K562 (cell line): ENCODE measurements around the gene UBXN4. TPM values are rescaled to one million over a fixed set of nuclear protein-coding genes. Genes with fewer than 3 reads are reported as not detected.

Experiments used
- ATAC-seq: fragments of 200-7000 bp; cut with Tn5 transposase; 3 replicates; pipeline ENCODE4 v1.9.1; 2020; ENCODE audit warnings: moderate library complexity
- BruUV-seq: library from RNA; stranded (reverse); fragments of 400-500 nt; replicated peaks from 2 replicates; lab custom pipeline; 2021; lab: Mats Ljungman, UMichigan
- CTCF ChIA-PET: fragments of 300-600 bp; formaldehyde crosslinking; extraction: SDS; loops from one replicate; lab custom pipeline; 2021; ENCODE audit warnings: low intra/inter-chr PET ratio; lab: Yijun Ruan, JAX
- POLR2A ChIA-PET: fragments of 300-600, 350-650 bp; sonication (Branson Sonifier 250); formaldehyde crosslinking; extraction: SDS; loops from one replicate; lab custom pipeline; 2021; ENCODE audit warnings: antibody characterized with exemption, inconsistent platforms; lab: Yijun Ruan, JAX
- DNase-seq, 4 experiments: peaks; one replicate each; pipeline versions ENCODE4 v3.0.0 to v3.0.0-alpha.2; 2011 to 2018; ENCODE audit warnings: low spot score in 3 of 4, mixed read lengths in 3 of 4; ENCODE audit errors: extremely low read depth in 1 of 4
- FAIRE-seq: peaks from 2 replicates; lab custom pipeline; 2011; peaks lifted over from hg19 to GRCh38; lab: Jason Lieb, UNC
- H2AFZ ChIP-seq: 2 replicates; pipeline ENCODE4 v1.6.0; 2011; ENCODE audit warnings: low read depth, low read length, control low read depth, inconsistent platforms
- H3K27ac ChIP-seq: fragments of 200-600 bp; 3 replicates; pipeline ENCODE4 v1.8.0; 2011; ENCODE audit warnings: low read depth, mild to moderate bottlenecking, control low read depth, inconsistent platforms, low read length, moderate library complexity, mixed read lengths; ENCODE audit errors: extremely low read depth
- H3K27me3 ChIP-seq, 2 experiments: fragments of 300-600 bp in 1 of 2; 2 replicates in 1 of 2; 3 replicates in 1 of 2; pipeline versions ENCODE4 v1.6.0 to v1.8.0; 2011; ENCODE audit warnings: inconsistent platforms in 2 of 2, low read length in 2 of 2, mild to moderate bottlenecking in 1 of 2, mixed read lengths in 1 of 2, moderate library complexity in 1 of 2; ENCODE audit not compliant: control insufficient read depth in 2 of 2, insufficient read depth in 2 of 2
- H3K36me3 ChIP-seq: fragments of 300-600 bp; 3 replicates; pipeline ENCODE4 v1.8.0; 2011; ENCODE audit warnings: mild to moderate bottlenecking, low read length, inconsistent platforms; ENCODE audit not compliant: control insufficient read depth, insufficient read depth
- H3K4me1 ChIP-seq, 2 experiments: fragments of 200-600 bp in 1 of 2; replicated peaks in 1 of 2; 2 replicates in 1 of 2; 3 replicates in 1 of 2; pipeline versions ENCODE4 v1.5.1 to v1.8.0; 2011; ENCODE audit warnings: inconsistent platforms in 2 of 2, low read length in 2 of 2, mild to moderate bottlenecking in 1 of 2, mixed read lengths in 1 of 2, moderate library complexity in 1 of 2; ENCODE audit not compliant: control insufficient read depth in 2 of 2, insufficient read depth in 2 of 2
- H3K4me2 ChIP-seq: 2 replicates; pipeline ENCODE4 v1.6.1; 2011; ENCODE audit warnings: low read length, control low read depth, inconsistent platforms, mixed read lengths; ENCODE audit not compliant: insufficient read depth
- H3K4me3 ChIP-seq: fragments of 200-600 bp; sonication (generic), shearing (Covaris generic); 2 replicates; pipeline ENCODE4 v1.5.1; 2016; ENCODE audit warnings: control low read depth, inconsistent platforms
- H3K79me2 ChIP-seq: fragments of 200-600 bp; 3 replicates; pipeline ENCODE4 v1.8.0; 2011; ENCODE audit warnings: low read length, inconsistent platforms; ENCODE audit not compliant: control insufficient read depth, insufficient read depth
- H3K9ac ChIP-seq, 2 experiments: 2 replicates each; pipeline versions ENCODE4 v1.6.0 to v1.6.1; 2011; ENCODE audit warnings: low read depth in 2 of 2, low read length in 2 of 2, control low read depth in 1 of 2, inconsistent platforms in 1 of 2, mild to moderate bottlenecking in 1 of 2, mixed read lengths in 1 of 2; ENCODE audit not compliant: insufficient read depth in 1 of 2
- H3K9me1 ChIP-seq: one replicate; pipeline ENCODE4 v1.6.0; 2011; ENCODE audit warnings: inconsistent platforms, mild to moderate bottlenecking, low read length, moderate library complexity; ENCODE audit not compliant: control insufficient read depth, insufficient read depth
- H3K9me3 ChIP-seq: replicated peaks from 2 replicates; pipeline ENCODE4 v1.5.1; 2011; ENCODE audit warnings: low read depth, low read length, inconsistent platforms; ENCODE audit not compliant: control insufficient read depth, insufficient read depth
- H4K20me1 ChIP-seq: replicated peaks from 2 replicates; pipeline ENCODE4 v1.6.1; 2011; ENCODE audit warnings: low read length, inconsistent platforms, mixed read lengths; ENCODE audit not compliant: control insufficient read depth, insufficient read depth
- E2F3 ChIP-seq: fragments of 250-450 bp; sonication (Bioruptor Pico); IDR thresholded peaks from 2 replicates; pipeline ENCODE4 v1.4.0; 2020; ENCODE audit warnings: mild to moderate bottlenecking
- ELF2 ChIP-seq: fragments of 250-450 bp; sonication (Bioruptor Pico); IDR thresholded peaks from 2 replicates; pipeline ENCODE4 v1.5.0; 2021; ENCODE audit warnings: mild to moderate bottlenecking
- ETS2 ChIP-seq: IDR thresholded peaks from 2 replicates; pipeline ENCODE4 v1.6.1; 2016; ENCODE audit warnings: borderline replicate concordance, missing genetic modification characterization, mild to moderate bottlenecking, moderate library complexity, missing compliant biosample characterization; ENCODE audit not compliant: poor library complexity, severe bottlenecking
- JUN ChIP-seq, 2 experiments: sonication (generic) in 1 of 2; formaldehyde crosslinking in 1 of 2; IDR thresholded peaks; 2 replicates each; pipeline versions ENCODE4 v1.6.1 to v1.8.0; 2012 to 2022; ENCODE audit warnings: borderline replicate concordance in 2 of 2, mild to moderate bottlenecking in 2 of 2, improper control_type of control experiment in 1 of 2, low read depth in 1 of 2, low read length in 1 of 2, missing genetic modification reagents in 1 of 2
- JUND ChIP-seq, 2 experiments: IDR thresholded peaks; 2 replicates in 1 of 2; 3 replicates in 1 of 2; pipeline ENCODE4 v1.6.1; 2011; ENCODE audit warnings: borderline replicate concordance in 2 of 2, low read depth in 2 of 2, low read length in 2 of 2, improper control_type of control experiment in 1 of 2, missing biosample characterization in 1 of 2, missing genetic modification characterization in 1 of 2, missing genetic modification reagents in 1 of 2
- PCBP2 ChIP-seq: fragments of 200-400 bp; formaldehyde crosslinking; IDR thresholded peaks from 2 replicates; pipeline ENCODE4 v1.6.1; 2018; ENCODE audit warnings: low read length, low read depth, mild to moderate bottlenecking, moderate library complexity; ENCODE audit not compliant: poor library complexity, severe bottlenecking
- SP2 ChIP-seq: IDR thresholded peaks from 2 replicates; pipeline ENCODE4 v1.6.1; 2011; ENCODE audit warnings: mild to moderate bottlenecking, low read depth, low read length, moderate library complexity; ENCODE audit not compliant: poor library complexity, severe bottlenecking; ENCODE audit errors: extremely low read depth
- ZNF408 ChIP-seq: fragments of 250-450 bp; sonication (Bioruptor Pico); IDR thresholded peaks from 2 replicates; pipeline ENCODE4 v1.4.0; 2020; ENCODE audit warnings: low read depth, mild to moderate bottlenecking, moderate library complexity
- in situ Hi-C: fragments of 300-500 bp; cut with MboI; formaldehyde crosslinking; loops from 4 replicates; pipeline ENCODE4 v1.15.0; 2018; ENCODE audit warnings: inconsistent platforms, mixed read lengths
- intact Hi-C: fragments of 100-400 bp; cut with micrococcal nuclease; formaldehyde crosslinking; loops from 2 replicates; pipeline ENCODE4 v1.14.2; 2022
- polyA plus RNA-seq, 8 experiments: library from polyadenylated mRNA; depleted of rRNA in 4 of 8; stranded (reverse) in 5 of 8; unstranded in 3 of 8; fragments of >200 nt; fragmentation: Nextera tagmentation in 2 of 8; fragmentation: Illumina TruSeq in 1 of 8; extraction: Ambion mirVana in 2 of 8; extraction: Trizol in 1 of 8; gene quantifications; 2 replicates each; pipeline versions ENCODE4 v1.2.1 to v1.2.3, GENCODE V29; 2011 to 2014; ENCODE audit warnings: inconsistent platforms in 1 of 8, missing spikeins in 1 of 8
- total RNA-seq, 7 experiments: library from RNA; depleted of rRNA in 6 of 7; stranded (reverse); fragments of >200 nt in 6 of 7; fragmentation: Illumina TruSeq in 2 of 7; extraction: Trizol in 2 of 7; gene quantifications; 2 replicates each; pipeline versions ENCODE4 v1.2.1 to v1.2.3, GENCODE V29; 2011 to 2021; ENCODE audit warnings: low replicate concordance in 1 of 7
- TF ChIP-seq, protein P1 (sequence below), 2 experiments: fragments of 450-650 bp in 1 of 2; sonication (generic) in 1 of 2; formaldehyde crosslinking in 1 of 2; IDR thresholded peaks in 1 of 2; conservative IDR thresholded peaks in 1 of 2; 2 replicates each; pipeline versions ENCODE4 v1.6.1 to v1.8.1; 2016 to 2023; ENCODE audit warnings: mild to moderate bottlenecking in 2 of 2, moderate library complexity in 2 of 2, inconsistent platforms in 1 of 2, missing genetic modification reagents in 1 of 2

The UBXN4 gene
- total and polyA plus RNA-seq, 9 of the 15 experiments (the other 6 are each of a cell fraction or from before 2014, with no cell fraction given), result 30.4 to 127 (median 55.3) TPM

GRCh38 chr2:135773917-135774316, 32.3 kb downstream of the UBXN4 start:
- in situ Hi-C loops, result no loop called here
- Histone ChIP-seq H3K4me1 (no peaks in the 10 kb centered on the region), H3K4me2 (no peak overlapping the region), H2AFZ (no peak overlapping the region), H3K27me3 (no peaks in the 10 kb centered on the region), H3K27ac (no peak overlapping the region), H3K4me3 (no peak overlapping the region), H3K36me3 (peaks cover 91% of the 10 kb centered on the region), H4K20me1 (no peaks in the 10 kb centered on the region), H3K9me3 (no peaks in the 10 kb centered on the region; the same call in 1 of the 2 replicates), H3K9me1 (no peaks in the 10 kb centered on the region), H3K79me2 (no peaks in the 10 kb centered on the region), H3K9ac (no peak overlapping the region)
- POLR2A ChIA-PET, result interaction anchor here (0.6 to 0.7 kb wide), 2 partner anchors 21 to 90 kb away, joined by 3 read pairs; no protein-coding TSS in a partner anchor
- no TSS peak for BruUV-seq
- CTCF ChIA-PET, result no interaction called here
- FAIRE-seq (no peak), DNase-seq (no peak), ATAC-seq (no peak)
- intact Hi-C loops, result no loop called here
- TF ChIP-seq ETS2 (tag) (no peak), ZNF408 (CRISPR knock-in tag) (no peak), SP2 (no peak), JUND (IDR thresholded peaks at IDR 0.05; ENCODE audit: borderline replicate concordance, low read depth, low read length) (peak; percentile 55; the same call in 1 of the 2 replicates), JUND (tag; IDR thresholded peaks at IDR 0.05; ENCODE audit: borderline replicate concordance, low read depth, low read length) (peak; percentile 56; the same call in 2 of the 3 replicates), E2F3 (CRISPR knock-in tag) (no peak), ELF2 (CRISPR knock-in tag) (no peak), JUN (IDR thresholded peaks at IDR 0.05; ENCODE audit: borderline replicate concordance, low read depth, low read length) (0 out of 2 replicates have a peak, but pooled peaks have one; percentile 11), JUN (CRISPR knock-in tag; IDR thresholded peaks at IDR 0.05; ENCODE audit: borderline replicate concordance) (no peak), PCBP2 (no peak)
- TF ChIP-seq, protein P1, sequence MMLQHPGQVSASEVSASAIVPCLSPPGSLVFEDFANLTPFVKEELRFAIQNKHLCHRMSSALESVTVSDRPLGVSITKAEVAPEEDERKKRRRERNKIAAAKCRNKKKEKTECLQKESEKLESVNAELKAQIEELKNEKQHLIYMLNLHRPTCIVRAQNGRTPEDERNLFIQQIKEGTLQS (IDR thresholded peaks at IDR 0.05), result peak; percentile 89
- TF ChIP-seq, protein P1 (CRISPR knock-in tag; conservative IDR thresholded peaks at IDR 0.05), result no peak
